HG03469 (cell line): ENCODE measurements around the gene TMEM39B.
"Not testable (repeated sequence)": the region's sequence is repeated elsewhere in the genome, so short reads cannot be mapped to it uniquely, and the experiment has no call there.

ENCODE experiments used
- ATAC-seq: cut with Tn5 transposase; IDR thresholded peaks from one replicate; pipeline ENCODE4 v1.9.1; 2021; ENCODE audit warnings: mild to moderate bottlenecking, moderate library complexity, moderate number of reproducible peaks; ENCODE audit not compliant: unreplicated experiment

The TMEM39B gene

DNA sequence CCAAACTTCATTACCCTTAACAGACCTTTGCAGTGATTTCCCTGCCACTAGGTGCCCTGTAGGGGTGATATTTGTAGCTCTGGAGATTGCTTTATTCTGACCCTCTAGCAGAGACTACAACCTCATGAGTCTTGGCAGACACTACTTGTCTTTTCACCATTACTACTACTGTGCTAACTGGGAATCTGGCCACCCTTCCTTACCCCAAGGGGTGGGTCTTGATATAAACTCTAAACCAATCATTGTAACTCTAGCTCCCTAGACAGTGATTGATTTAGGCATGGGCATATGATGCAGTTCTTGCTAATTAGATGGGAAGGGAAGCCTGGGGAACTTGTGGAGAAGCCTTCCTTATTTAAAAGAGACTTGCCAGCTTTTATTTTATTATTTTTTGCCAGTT lies 39.0 kb downstream of the TMEM39B start:
- no peak for ATAC-seq

DNA sequence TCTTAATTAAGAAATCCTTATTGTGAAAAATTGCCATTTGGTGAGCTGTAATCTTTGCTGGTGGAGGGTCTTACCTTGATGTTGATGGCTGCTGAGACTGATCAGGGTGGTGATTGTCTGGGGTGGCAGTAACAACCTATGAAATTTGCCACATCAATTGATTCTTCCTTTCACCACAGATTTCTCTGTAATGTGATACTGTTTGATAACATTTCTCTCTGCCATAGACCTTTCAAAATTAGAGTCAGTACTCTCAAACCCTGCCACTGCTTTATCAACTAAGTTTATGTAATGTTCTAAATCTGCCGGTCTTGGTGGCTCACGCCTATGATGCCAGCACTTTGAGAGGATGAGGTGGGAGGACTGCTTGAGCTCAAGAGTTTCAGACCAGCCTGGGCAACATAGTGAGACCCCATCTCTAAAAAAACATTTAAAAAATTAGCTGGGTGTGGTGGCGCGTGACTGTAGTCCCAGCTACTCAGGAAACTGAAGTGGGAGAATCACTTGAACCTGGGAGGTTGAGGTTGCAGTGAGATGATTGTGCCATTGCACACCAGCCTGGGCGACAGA lies 40.2 kb downstream of the TMEM39B start:
- no peak for ATAC-seq

DNA sequence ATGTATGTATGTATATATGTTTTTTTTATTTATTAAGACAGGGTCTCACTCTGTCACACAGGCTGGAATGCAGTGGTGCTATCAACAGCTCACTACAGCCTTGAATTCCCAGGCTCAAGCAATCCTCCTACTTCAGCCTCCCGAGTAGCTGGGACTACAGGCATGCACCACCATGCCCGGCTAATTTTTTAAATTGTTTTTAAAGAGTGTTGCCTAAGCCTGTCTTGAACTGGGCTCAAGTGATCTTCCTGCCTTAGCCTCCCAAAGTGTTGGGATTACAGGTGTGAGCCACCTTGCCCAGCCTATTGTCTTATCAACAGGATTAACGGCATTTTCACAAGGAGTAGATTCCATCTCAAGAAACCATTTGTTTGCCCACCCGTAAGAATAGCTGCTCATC lies 40.7 kb downstream of the TMEM39B start:
- ATAC-seq: not testable (repeated sequence)

DNA sequence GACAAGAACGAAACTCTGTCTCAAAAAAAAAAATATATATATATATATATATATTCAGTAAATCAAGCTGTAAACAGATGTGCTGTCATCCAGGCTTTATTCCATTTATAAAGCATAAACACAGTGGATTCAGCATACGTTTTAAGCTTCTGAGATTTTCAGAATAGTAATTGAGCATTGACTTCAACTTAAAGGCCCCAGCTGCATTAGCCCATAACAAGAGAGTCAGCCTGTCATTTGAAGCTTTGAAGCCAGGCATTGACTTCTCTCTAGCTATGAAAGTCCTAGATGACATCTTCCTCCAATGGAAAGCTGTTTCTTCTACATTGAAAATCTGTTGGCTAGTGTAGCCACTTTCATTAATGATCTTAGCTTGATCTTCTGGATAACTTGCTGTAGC lies 41.7 kb downstream of the TMEM39B start:
- ATAC-seq: no peak

DNA sequence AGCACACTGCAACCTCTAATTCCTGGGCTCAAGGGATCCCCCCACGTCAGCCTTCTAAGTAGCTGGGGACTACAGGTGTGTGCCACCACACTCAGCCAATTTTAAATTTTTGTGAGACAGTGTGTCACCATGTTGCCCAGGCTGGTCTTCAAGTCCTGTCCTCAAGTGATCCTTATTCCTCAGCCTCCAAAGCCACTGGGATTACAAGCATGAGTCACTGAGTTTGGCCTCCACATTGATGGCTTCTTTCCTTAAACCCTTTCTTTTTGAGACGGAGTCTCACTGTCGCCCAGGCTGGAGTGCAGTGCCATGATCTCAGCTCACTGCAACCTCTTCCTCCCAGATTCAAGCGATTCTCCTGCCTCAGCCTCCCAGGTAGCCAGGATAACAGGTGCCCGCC lies 42.8 kb downstream of the TMEM39B start:
- no peak for ATAC-seq

DNA sequence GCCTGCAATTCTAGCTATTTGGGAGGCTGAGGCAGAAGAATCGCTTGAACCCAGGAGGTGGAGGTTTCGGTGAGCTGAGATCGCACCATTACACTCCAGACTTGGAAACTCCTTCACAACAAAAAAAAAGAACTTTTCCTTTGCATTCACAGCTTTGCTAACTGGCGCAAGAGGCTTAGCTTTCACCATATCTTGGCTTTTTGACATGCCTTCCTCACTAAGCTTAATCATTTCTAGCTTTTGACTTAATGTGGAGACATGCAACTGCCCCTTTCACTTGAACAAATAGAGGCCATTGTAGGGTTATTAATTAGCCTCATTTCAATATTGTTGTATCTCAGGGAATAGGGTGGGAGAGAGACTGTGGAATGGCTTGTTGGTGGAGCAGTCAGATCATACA lies 43.8 kb downstream of the TMEM39B start:
- no peak for ATAC-seq

DNA sequence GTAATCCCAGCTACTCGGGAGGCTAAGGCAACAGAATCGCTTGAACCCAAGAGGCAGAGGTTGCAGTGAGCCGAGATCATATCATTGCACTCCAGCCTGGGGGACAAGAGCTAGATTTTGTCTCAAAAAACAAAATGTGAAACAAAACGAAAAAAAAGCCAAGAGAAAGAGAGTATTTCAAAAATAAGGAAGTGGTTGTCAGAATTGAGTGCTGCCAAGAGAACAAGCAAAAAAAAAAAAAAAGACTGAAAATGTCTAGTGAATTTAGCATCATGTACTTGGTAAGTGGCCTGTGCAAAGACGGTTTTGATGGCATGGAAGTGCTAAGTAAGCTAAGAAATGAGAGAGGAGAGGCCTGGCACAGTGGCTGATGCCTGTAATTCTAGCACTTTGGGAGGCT lies 49.4 kb downstream of the TMEM39B start:
- no peak for ATAC-seq

DNA sequence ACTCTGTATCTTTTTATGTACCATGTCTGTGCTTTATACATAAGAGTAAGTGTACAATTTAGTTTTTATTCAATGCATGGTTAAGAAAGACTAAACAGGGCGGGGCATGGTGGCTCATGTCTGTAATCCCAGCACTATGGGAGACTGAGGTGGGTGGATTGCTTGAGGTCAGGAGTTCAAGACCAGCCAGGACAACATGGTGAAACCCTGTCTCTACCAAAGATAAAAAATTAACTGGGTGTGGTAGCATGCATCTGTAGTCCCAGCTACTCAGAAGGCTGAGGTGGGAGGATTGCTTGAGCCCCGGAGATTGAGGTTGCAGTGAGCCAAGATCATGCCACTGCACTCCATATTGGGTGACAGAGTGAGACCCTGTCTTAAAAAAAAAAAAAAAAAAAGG lies 50.6 kb downstream of the TMEM39B start:
- not testable (repeated sequence) for ATAC-seq

DNA sequence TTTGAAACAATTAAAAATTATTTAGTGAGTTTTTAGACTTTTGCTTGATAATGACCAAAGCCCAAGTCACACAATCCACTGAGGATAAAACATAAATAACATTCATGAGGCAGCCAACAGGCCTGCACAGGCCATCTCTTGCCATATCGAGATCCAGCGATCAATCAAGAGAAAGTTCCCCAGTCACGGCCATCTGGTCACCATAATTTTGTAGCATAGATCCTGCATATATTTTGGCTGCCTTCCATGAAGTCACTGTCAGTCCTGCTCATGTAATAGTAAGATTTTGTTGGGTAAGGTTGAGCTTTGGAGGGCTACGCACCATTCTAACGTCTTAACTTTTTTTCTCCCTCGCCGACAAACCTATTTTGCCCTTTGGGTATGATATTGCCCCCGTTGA lies 52.6 kb downstream of the TMEM39B start:
- ATAC-seq: no peak

DNA sequence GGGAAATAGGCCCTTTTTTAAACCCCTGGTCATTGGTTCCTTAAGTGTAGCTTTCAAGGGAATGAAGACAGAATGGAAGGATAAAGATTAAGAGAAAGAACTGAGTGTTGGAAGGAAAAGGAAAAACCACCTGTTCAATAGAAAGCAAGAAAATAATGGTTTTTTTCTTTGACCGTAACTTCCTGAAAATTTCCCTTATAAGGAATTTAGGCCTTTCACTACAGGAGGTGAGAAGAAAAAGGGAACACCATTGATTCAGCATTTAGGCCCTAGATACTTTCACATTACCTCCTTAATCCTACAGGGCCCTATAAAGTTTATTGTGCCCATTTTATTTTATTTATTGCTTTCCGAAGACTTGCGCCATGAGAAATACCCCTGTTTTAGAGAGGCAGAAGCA lies 54.0 kb downstream of the TMEM39B start:
- ATAC-seq: no peak

DNA sequence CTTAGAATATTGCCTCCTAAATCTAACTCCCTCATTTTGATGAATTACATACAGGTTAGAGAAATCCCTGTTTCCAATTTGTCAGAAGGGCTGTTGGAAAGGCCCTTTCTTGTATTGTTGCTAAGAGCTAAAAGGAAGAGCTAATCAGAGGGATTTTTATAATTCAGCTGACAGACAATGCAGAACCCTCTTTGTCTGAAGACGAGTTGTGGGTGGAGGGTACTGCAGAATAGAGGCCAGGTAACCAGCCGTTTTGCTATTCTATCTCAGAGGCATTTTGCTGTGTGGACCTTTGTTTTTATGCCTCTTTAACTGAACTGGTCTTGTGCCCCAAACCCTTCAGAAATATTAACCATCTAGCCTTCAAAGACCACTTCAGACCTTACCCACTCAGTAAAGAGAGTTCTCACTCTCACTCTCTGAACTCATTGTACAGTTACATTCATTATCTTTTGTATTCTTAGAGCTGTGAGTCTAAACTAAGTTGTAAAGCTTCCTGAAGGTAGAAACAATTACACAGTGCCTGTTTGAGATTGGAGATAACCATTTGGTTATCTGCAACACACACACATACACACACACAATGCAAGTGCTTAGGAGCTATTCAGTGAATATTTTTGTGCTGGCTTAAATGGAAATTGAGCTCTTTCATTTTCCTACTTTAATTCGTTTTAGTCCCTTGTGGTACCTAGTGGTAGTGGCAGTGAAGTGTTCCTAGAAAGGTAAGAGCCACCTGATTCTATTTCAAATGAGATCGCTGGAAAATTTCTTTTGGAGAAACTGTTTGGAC lies 54.9 kb downstream of the TMEM39B start:
- no peak for ATAC-seq

DNA sequence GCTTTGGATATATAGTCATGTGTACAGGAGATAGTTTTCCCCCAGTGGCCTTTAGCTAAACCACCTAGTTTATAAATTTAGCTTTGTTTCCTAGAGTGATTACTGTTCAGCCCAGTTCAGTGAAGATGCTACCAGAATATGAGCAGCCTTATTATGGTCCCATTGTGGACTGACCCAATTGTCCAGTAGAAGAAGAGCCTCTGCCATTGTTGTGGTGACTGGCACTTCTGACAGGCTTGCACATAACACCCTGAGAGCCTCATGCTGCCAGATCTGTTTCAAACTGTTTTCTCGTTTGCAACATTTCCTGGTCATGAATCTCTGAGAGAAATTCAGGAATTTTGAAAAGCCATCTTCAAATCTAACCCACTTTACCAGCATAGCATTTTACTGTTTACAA lies 55.7 kb downstream of the TMEM39B start:
- no peak for ATAC-seq

DNA sequence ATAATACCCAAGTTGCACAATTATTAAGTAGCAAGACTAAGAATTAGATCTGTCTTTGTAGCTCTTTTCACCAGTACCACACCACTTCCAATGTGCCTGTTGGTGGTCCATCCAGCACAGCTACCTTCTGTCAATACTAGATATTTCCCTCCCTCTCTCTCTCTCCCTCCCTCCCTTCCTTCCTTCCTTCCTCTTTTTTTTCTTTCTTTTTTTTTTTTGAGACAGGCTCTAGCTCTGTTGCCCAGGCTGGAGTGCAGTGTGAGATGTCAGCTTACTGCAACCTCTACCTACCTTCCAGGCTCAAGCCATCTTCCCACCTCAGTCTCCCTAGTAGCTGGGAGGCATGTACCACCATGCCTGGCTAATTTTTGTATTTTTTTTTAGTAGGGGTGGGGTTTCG lies 56.2 kb downstream of the TMEM39B start:
- ATAC-seq: no peak

DNA sequence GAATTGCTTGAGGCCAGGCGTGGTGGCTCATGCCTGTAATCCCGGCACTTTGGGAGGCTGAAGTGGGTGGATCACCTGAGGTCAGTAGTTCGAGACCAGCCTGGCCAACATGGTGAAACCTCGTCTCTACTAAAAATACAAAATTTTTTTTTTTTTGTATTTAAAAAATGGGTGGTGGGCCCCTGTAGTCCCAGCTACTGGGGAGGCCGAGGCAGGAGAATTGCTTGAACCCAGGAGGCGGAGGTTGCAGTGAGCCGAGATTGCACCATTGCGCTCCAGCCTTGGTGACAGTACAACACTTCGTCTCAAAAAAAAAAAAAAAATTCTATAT lies 61.2 kb downstream of the TMEM39B start:
- ATAC-seq: not testable (repeated sequence)

DNA sequence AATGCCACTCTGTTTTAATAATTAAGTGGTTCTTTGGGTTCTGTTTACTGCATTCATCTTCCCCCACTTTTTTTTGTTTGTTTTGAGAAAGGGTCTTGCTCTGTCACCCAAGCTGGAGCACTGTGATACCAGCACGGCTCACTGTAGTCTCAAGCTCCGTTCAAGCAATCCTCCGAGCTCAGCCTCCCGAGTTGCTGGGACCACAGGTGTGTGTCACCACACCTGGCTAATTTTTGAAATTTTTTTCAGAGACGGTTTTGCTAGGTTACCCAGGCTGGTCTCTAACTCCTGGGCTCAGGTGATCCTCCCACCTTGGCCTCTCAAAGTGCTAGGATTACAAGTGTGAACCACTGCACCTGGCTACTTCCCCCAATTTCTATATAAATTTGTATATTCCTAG lies 64.4 kb downstream of the TMEM39B start:
- ATAC-seq: no peak

DNA sequence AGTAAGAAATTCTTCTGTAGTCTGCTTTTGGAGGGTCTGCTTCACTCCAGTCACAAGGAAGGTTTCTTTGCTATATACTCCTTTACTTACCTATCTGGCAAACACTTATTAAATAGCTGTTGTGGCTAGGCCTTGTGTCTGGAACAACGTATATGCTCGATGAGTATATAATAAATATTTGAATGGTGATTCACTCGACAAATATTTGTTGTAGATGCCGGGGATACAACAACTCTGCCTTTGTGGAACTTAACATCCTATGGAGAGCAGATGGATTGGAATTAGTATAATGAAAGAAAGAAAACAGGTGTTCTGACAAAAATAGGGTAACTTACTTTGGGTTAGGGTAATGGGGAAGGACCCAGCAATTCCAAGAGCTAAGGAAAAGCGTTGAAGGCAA lies 66.2 kb downstream of the TMEM39B start:
- ATAC-seq: no peak

DNA sequence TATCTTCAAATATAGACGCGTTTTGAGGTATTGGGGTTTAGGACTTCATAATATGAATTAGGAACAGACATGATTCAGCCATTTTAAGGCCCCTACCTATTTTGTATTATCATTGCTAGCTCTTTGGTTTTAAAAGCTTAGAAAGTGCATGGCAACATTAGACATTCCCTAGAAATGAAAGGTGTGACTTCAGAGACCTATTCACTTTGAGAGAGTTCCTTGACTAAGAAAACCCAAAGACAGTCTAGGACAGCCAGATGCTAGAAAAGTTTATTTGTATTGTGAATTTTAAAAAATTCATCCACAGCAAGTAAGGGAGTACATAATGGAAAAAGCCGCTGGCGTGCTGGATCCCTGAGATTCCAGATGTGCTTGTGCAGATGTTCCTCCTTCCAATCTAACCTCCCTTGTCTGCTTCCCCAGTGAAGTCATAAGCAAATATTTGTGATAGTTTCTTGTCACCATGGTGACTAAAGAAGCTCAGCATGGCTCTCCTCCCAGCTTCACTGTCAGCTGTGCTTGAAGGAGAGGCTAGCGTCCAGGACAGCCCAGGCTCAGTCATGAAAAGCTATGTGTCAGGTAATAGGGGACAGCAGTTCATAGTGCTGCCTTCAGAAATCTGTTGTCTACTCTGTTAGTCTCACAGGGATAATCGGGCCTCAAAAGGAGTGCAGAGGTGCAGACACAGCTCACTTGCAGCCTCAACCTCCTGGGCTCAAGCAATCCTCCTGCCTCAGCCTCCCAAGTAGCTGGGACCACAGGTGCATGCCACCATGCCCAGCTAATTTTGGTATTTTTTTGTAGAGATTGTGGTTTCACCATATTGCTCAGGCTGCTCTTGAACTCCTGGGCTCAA lies 69.9 kb downstream of the TMEM39B start:
- no peak for ATAC-seq

DNA sequence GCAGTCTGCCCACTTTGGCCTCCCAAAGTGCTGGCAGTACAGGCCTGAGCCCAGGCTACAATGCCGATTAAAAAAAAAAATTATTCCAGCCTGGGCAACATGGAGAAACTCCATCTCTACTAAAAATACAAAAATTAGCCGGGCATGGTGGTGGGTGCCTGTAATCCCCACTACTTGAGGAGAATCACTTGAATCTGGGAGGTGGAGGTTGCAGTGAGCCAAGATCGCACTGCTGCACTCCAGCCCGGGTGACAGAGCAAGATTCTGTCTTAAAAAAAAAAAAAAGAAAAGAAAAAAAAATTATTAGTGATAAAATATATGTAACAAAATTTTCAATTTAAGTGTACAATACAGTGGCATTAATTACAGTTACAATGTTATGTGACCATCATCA lies 70.6 kb downstream of the TMEM39B start:
- ATAC-seq: not testable (repeated sequence)

DNA sequence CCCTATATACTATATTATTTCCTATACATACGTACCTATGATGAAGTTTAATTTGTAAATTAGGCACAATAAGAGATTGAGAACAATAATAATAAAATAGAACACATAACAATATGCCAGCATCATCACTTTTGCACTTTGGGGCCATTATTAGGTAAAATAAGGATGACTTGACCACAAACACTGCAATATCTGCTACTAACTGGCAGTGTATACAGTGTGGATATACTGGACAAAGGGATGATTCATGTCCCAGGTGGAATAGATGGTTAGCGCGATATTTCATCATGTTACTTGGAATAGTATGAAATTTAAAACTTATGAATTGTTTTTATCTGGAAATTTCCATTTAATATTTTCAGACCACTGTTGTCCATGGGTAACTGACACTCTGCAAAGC lies 71.3 kb downstream of the TMEM39B start:
- ATAC-seq: no peak

DNA sequence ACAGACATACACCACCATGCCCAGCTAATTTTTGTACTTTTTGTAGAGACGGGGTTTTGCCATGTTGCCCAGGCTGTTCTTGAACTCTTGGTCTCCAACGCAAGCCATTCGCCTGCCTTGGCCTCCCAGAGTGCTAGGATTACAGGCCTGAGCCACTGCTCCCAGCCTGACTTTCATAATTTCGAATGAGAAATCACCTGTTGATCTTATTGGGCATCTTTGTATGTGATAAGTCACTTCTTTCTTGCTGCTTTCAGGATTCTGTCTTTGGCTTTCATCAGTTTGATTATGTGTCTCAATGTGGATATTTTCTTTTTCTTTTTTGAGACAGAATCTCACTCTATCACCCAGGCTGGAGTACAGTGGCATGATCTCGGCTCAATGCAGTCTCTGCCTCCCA lies 75.1 kb downstream of the TMEM39B start:
- ATAC-seq: not testable (repeated sequence)

DNA sequence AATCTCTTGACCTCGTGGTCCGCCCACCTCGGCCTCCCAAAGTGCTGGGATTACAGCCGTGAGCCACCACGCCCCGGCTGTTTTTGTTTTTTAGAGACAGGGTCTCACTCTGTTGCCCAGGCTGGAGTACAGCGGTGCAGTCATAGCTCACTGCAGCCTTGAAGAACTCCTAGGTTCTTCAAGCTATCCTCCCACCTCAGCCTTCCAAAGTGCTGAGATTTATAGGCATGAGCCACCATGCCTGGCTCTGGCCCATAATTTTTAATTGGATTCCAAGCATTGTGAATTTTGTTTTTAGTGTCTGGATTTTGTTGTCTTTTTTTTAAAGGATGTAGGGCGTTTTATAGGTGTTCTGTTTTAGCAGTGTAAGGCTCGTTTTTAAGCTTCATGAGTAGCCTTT lies 78.1 kb downstream of the TMEM39B start:
- ATAC-seq: no peak

DNA sequence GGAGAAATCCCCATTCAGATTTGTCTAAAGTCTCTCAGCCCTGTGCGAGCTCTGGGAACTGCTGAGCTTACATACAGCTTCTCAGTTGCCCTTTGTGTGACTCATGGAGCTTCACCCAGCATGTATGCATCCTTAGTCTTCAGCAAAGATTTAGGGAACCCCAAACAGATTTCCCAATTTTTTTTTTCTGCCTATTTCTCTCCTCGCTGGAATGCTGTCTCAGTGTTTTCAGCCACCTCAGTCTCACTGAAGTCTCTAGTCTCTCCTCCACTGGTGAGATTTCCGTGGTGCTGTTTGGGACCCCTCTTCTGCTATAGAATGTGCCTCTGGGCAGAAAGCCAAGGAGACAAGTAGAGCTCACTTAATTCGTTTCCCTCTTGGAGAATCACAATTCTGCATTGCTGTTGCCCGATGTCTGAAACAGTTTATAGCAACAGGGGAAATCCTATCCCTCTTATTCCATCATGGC lies 78.6 kb downstream of the TMEM39B start:
- ATAC-seq: no peak
